SH-SY5Y (cell line): Measurements from ENCODE around the gene TEDDM1.

Experiments
- GATA2 ChIP-seq: IDR thresholded peaks from 2 replicates; pipeline ENCODE4 v1.6.1; 2011; ENCODE audit warnings: mild to moderate bottlenecking, low read depth, low read length
- GATA3 ChIP-seq: IDR thresholded peaks from 2 replicates; pipeline ENCODE4 v1.6.1; 2011; ENCODE audit warnings: low read depth, mild to moderate bottlenecking, low read length, moderate library complexity

DNA sequence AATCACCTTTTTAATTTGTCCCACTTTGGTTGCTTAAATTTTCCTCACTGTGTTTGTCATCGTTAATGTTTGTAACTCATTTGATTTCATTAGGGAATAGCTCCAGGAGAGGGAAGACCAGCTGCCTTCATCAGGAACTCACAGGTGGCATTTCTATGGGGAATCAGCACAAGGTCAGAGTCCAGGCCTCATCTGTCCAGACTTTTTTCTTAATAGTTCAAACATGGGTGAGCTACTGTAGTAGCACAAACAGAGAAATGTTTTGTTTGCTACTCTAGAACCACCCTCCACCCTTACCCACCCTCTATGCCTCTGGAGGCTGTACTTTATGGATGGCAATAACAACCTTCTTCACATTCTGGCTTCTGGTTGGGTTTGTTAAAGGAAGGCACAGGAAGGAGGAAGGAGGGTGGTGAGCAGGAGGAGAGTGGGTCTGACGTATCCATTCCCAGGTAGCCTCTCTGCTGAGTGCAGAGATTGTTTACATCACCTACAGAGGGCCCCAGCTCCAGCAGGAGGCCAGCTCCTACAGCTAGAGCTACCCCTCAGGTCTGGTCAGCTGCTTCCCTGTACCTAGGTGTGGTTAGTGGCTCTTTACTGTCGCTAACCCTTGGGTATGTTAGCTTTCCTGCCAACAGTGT is 8.1 kb upstream of the TEDDM1 start:
- TF ChIP-seq GATA2, result no peak
- no peak for TF ChIP-seq GATA3
